Endothelial cell (in vitro differentiated cells): ENCODE measurements around the gene NCK2. TPM values are rescaled to one million over a fixed set of nuclear protein-coding genes. Genes with fewer than 3 reads are reported as not detected.

Experiments
- DNase-seq: peaks from one replicate; pipeline ENCODE4 v3.0.0; 2021; ENCODE audit warnings: low spot score
- H3K27ac Mint-ChIP-seq: one replicate; pipeline ENCODE4 v1.8.0; 2021; ENCODE audit warnings: mixed read lengths, inconsistent platforms; ENCODE audit not compliant: unreplicated experiment
- H3K27me3 Mint-ChIP-seq: one replicate; pipeline ENCODE4 v1.8.0; 2021; ENCODE audit warnings: mild to moderate bottlenecking, moderate library complexity, mixed read lengths, inconsistent platforms; ENCODE audit not compliant: unreplicated experiment
- H3K36me3 Mint-ChIP-seq: one replicate; pipeline ENCODE4 v1.8.0; 2021; ENCODE audit warnings: mild to moderate bottlenecking, low read depth, mixed read lengths, inconsistent platforms; ENCODE audit not compliant: unreplicated experiment
- H3K4me1 Mint-ChIP-seq: one replicate; pipeline ENCODE4 v1.8.0; 2021; ENCODE audit warnings: mild to moderate bottlenecking, mixed read lengths, inconsistent platforms; ENCODE audit not compliant: unreplicated experiment
- H3K4me3 Mint-ChIP-seq: one replicate; pipeline ENCODE4 v1.8.0; 2021; ENCODE audit warnings: mild to moderate bottlenecking, mixed read lengths, inconsistent platforms; ENCODE audit not compliant: unreplicated experiment
- H3K9me3 Mint-ChIP-seq: one replicate; pipeline ENCODE4 v1.8.0; 2021; ENCODE audit warnings: mixed read lengths, inconsistent platforms; ENCODE audit not compliant: unreplicated experiment
- CTCF ChIP-seq: fragments of 200-600 bp; sonication (generic); IDR thresholded peaks from one replicate; pipeline ENCODE4 v1.5.0; 2021; ENCODE audit warnings: antibody characterized with exemption; ENCODE audit not compliant: unreplicated experiment
- total RNA-seq: library from RNA; stranded (reverse); fragmentation: NEBNext Ultra II Directional; extraction: Animal tissue kit (Norgen Biotek cat#: 25700); gene quantifications from one replicate; pipeline ENCODE4 v1.2.1, GENCODE V29; 2021; ENCODE audit not compliant: unreplicated experiment

The NCK2 gene
- total RNA-seq, 1 donor from 2014 or later, result 93.7 TPM

- peaks cover 3% of the 10 kb centered on the region for H3K36me3 Mint-ChIP-seq
- no peak for TF ChIP-seq CTCF
- H3K4me3 Mint-ChIP-seq, result no peak overlapping the region
- DNase-seq, result no peak
- no peaks in the 10 kb centered on the region for H3K27me3 Mint-ChIP-seq
- no peaks in the 10 kb centered on the region for H3K9me3 Mint-ChIP-seq
- H3K27ac Mint-ChIP-seq, result no peak overlapping the region
- H3K4me1 Mint-ChIP-seq, result peaks cover 4% of the 10 kb centered on the region
These were observed 36.0 kb upstream of the NCK2 start for GRCh38 chr2:105708697-105709096.

GRCh38 chr2:105711394-105711793 is 33.3 kb upstream of the NCK2 start:
- peaks cover 3% of the 10 kb centered on the region for H3K36me3 Mint-ChIP-seq
- H3K27me3 Mint-ChIP-seq, result peaks cover 3% of the 10 kb centered on the region
- H3K27ac Mint-ChIP-seq, result no peak overlapping the region
- peaks cover 4% of the 10 kb centered on the region for H3K4me1 Mint-ChIP-seq
- H3K4me3 Mint-ChIP-seq, result no peak overlapping the region
- no peaks in the 10 kb centered on the region for H3K9me3 Mint-ChIP-seq
- no peak for DNase-seq
- no peak for TF ChIP-seq CTCF

- no peak overlapping the region for H3K27ac Mint-ChIP-seq
- no peaks in the 10 kb centered on the region for H3K9me3 Mint-ChIP-seq
- H3K27me3 Mint-ChIP-seq, result peaks cover 3% of the 10 kb centered on the region
- H3K4me1 Mint-ChIP-seq, result peaks cover 4% of the 10 kb centered on the region
- DNase-seq, result no peak
- H3K36me3 Mint-ChIP-seq, result peaks cover 3% of the 10 kb centered on the region
- TF ChIP-seq CTCF, result no peak
- no peak overlapping the region for H3K4me3 Mint-ChIP-seq
These were observed 32.4 kb upstream of the NCK2 start for GRCh38 chr2:105712166-105712915.

- Mint-ChIP-seq H3K9me3 (no peaks in the 10 kb centered on the region), H3K4me1 (peaks cover 4% of the 10 kb centered on the region), H3K36me3 (peaks cover 3% of the 10 kb centered on the region), H3K27ac (no peak overlapping the region), H3K27me3 (peaks cover 3% of the 10 kb centered on the region), H3K4me3 (no peak overlapping the region)
- no peak for DNase-seq
- TF ChIP-seq CTCF, result no peak
These were observed 31.6 kb upstream of the NCK2 start for GRCh38 chr2:105712981-105713596.

- Mint-ChIP-seq H3K27ac (no peak overlapping the region), H3K27me3 (peaks cover 3% of the 10 kb centered on the region), H3K9me3 (no peaks in the 10 kb centered on the region), H3K4me3 (no peak overlapping the region), H3K4me1 (peaks cover 4% of the 10 kb centered on the region), H3K36me3 (peaks cover 3% of the 10 kb centered on the region)
- no peak for DNase-seq
- TF ChIP-seq CTCF, result no peak
These were observed 30.6 kb upstream of the NCK2 start for GRCh38 chr2:105714141-105714540.
